ENCODE results near the gene RMND1.
"Not testable (repeated sequence)": the region's sequence is repeated elsewhere in the genome, so short reads cannot be mapped to it uniquely, and the experiment has no call there.

Gene RMND1, protein sequence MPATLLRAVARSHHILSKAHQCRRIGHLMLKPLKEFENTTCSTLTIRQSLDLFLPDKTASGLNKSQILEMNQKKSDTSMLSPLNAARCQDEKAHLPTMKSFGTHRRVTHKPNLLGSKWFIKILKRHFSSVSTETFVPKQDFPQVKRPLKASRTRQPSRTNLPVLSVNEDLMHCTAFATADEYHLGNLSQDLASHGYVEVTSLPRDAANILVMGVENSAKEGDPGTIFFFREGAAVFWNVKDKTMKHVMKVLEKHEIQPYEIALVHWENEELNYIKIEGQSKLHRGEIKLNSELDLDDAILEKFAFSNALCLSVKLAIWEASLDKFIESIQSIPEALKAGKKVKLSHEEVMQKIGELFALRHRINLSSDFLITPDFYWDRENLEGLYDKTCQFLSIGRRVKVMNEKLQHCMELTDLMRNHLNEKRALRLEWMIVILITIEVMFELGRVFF

GRCh38 chr6:151451950-151452749 lies at the start of gene RMND1:
RMND1 (minus strand) TSS chr6:151452126; CDS start chr6:151445811, 6,315 bp downstream.
- peak; percentile 99 for DNase-seq

- DNase-seq = no peak
Observed at GRCh38 chr6:151499551-151499950, 47.6 kb upstream of the RMND1 start.

DNA sequence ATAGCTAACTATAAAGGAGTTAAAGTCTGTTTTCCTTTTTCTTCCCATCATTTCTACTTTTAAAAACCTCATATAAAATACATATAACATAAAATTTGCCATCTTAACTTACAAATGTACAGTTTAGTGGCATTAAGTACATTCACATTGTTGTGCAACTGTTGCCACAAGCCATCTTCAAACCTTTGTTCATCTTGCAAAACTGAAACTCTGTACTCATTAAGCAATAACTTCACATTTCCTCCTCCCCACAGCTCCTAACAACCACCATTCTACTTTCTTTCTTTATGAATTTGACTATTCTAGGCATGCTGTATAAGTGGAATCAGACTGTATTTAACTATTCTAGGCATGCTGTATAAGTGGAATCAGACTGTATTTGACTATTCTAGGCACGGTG lies 46.4 kb upstream of the RMND1 start:
- DNase-seq = no peak

- no peak for DNase-seq
Observed at GRCh38 chr6:151497905-151498304, 46.0 kb upstream of the RMND1 start.

- no peak for DNase-seq
Observed at GRCh38 chr6:151495380-151495779, 43.5 kb upstream of the RMND1 start.

DNA sequence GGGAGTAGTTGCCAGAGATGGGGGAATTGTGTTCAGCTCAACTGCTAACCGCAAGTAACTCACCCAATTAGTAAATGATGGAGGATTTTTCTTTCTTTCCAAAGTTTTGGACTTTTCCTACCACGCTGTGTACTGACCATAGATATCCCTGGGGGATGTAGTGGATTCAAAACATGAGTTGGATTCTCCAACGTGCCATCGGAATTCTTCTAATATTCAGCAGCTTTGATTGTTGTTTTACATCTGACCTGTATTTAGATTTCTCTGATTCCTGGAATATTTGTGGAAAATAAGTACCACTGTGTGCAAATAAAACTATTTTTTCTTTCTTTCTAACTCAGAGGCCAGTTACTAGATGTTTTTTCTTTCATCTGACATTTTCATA lies 43.0 kb upstream of the RMND1 start:
- DNase-seq = no peak

GRCh38 chr6:151494235-151494935 lies 42.5 kb upstream of the RMND1 start:
- peak; percentile 33 for DNase-seq

- DNase-seq = peak; percentile 30
Observed at GRCh38 chr6:151493804-151494234, 41.9 kb upstream of the RMND1 start, which contains the start of gene CCDC170. CCDC170 (plus strand) TSS chr6:151494017; CDS start chr6:151494129, 112 bp downstream.

GRCh38 chr6:151493161-151493803 lies 41.4 kb upstream of the RMND1 start:
- no peak for DNase-seq

DNA sequence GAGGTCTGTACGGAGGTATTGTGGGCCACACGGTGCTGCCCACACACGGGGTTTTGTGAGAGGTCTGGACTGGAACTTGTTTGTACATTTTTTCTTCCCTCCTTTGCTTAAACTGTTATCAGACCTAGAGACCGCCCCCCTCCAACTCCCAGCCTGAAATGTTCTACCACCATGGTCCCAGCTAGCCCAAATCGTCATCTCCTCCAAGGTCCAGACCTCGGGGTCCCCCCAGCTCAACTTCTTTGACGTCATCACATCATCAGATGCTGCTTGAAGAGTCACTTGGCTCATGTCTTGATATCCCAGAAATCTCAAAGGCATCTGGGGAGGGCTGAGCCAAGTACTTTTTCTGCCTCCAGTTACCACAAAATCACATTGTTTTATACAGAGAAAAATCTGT lies 39.1 kb upstream of the RMND1 start:
- DNase-seq = no peak

DNA sequence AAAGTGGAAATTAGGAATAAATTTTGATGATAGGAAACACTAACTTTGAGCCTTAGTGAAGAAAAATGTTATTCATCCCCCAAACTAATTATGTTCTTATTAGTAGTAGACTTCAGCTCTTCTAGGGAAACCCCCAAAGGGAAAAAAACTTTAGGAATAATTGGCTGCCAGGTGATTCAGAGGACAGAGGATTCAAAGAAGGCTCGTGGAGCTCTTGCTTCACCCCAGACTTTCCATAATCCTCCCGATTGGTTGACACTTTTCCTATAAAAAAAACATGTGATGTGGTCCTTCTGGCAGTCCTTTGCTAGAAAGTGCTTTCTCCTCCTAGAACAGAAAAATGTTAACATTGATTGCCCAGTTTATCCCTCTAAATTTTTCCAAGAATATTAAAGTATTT lies 36.3 kb upstream of the RMND1 start:
- no peak for DNase-seq

DNA sequence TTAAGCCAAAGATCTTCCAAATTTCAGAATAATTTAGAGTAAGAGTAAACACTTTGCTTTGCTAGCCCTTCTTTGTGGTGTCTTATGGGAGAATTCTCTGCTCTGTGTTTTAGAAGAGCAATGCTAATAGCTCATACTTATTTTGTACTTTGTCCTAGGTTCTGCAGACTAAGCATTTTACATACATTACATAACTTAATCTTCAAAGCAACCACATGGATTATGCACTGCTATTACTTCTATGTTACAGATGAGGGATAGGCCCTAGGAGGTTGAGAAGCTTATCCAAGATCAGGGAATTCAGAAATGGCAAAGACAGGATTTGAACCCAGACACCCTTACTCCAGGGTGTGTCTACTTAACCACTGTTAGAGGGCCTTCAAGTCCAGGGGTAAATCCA lies 32.1 kb upstream of the RMND1 start:
- DNase-seq = no peak

- no peak for DNase-seq
Observed at GRCh38 chr6:151482290-151482689, 30.4 kb upstream of the RMND1 start.

- no peak for DNase-seq
Observed at GRCh38 chr6:151481786-151482185, 29.9 kb upstream of the RMND1 start.

GRCh38 chr6:151478670-151479069 lies 26.7 kb upstream of the RMND1 start:
- no peak for DNase-seq

DNA sequence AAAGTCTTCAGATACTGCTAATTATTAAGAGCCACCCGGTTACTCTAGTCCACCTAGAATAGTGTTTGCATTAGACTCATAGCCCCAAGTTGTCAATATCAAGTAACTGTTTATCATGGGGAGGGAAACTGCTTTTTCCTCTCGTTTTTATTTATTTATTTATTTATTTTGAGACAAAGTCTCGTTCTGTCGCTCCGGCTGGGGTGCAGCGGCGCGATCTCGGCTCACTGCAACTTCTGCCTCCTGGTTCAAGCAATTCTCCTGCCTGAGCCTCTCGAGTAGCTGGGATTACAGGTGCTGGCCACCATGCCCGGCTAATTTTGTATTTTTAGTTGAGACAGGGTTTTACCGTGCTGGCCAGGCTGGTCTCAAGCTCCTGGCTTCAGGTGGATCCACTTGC lies 25.8 kb upstream of the RMND1 start:
- no peak for DNase-seq

DNA sequence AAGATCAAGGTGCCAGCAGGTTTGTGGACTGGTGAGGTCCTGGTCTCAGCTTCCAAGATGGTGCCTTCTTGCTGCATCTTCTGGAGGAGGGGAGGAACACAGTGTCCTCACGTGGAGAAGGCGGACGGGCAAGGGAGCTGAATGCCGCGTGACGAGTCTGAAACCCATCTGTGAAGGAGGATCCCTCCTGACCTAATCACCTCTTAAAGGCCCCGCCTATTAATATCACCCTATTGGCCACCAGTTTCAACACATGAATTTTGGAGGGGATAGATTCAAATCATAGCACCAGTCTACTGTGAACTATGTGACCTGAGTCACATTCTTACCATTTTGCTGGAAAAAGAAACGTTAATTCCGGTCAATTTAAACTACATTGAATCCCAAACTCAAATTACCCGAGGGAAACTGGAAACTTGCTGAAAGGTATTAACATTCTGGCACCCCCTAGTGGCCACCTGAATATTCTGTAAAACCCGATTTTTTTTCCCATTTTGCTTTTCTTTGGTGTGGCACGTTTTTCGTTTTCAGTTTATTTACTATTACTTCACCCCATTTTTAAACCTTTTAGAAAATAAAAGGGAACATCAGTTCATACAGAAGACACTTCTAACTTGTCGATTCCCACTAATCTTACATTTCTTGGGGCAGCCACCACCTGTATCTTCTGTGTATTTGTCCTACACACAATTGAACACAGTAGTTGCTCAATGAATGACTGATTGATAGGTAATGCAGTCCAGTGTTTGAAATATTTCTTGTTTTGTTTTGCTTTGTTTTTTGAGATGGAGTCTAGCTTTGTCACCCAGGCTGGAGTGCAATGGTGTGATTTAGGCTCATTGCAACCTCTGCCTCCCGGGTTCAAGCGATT lies 24.0 kb upstream of the RMND1 start:
- peak; percentile 59 for DNase-seq

GRCh38 chr6:151464702-151465101 lies 12.8 kb upstream of the RMND1 start:
- DNase-seq = no peak

GRCh38 chr6:151461673-151462072 lies 9.7 kb upstream of the RMND1 start:
- DNase-seq = no peak

- not testable (repeated sequence) for DNase-seq
Observed at GRCh38 chr6:151455751-151456398, 3.9 kb upstream of the RMND1 start.

GRCh38 chr6:151452750-151453427 lies 963 bp upstream of the RMND1 start:
- no peak for DNase-seq

All from stimulated activated CD8-positive, alpha-beta memory T cell treated with anti-CD3 and anti-CD28 coated beads, Interleukin-4, amount 100 ng/mL, for 48 hours (primary cell).